HAP-1 (cell line): ENCODE measurements around the gene BMAL1.

Experiments used
- DNase-seq, 2 experiments: peaks; one replicate each; pipeline ENCODE4 v3.0.0-alpha.2; 2016 to 2020; ENCODE audit warnings: low spot score in 2 of 2
- H3K27me3 ChIP-seq: fragments of 250-450 bp; sonication (Bioruptor Pico); 2 replicates; pipeline ENCODE4 v1.5.1; 2020; ENCODE audit warnings: low read depth, mild to moderate bottlenecking, moderate library complexity
- H3K36me3 ChIP-seq: fragments of 250-450 bp; sonication (Bioruptor Pico); replicated peaks from 2 replicates; pipeline ENCODE4 v1.5.1; 2020; ENCODE audit warnings: mild to moderate bottlenecking
- H3K4me1 ChIP-seq: fragments of 250-450 bp; sonication (Bioruptor Pico); 2 replicates; pipeline ENCODE4 v1.5.1; 2020; ENCODE audit warnings: mild to moderate bottlenecking
- H3K4me3 ChIP-seq: fragments of 250-450 bp; sonication (Bioruptor Pico); 2 replicates; pipeline ENCODE4 v1.5.1; 2020; ENCODE audit warnings: mild to moderate bottlenecking, moderate library complexity
- H3K9me3 ChIP-seq: fragments of 250-450 bp; sonication (Bioruptor Pico); 2 replicates; pipeline ENCODE4 v1.5.1; 2020; ENCODE audit warnings: mild to moderate bottlenecking, moderate library complexity
- in situ Hi-C: fragments of 300-500 bp; cut with MboI; formaldehyde crosslinking; loops from 3 replicates; pipeline ENCODE4 v1.14.3; 2020; ENCODE audit warnings: low sequenced_read_pairs, inconsistent platforms, mixed read lengths

Gene BMAL1

GRCh38 chr11:13339195-13340153, 61.9 kb downstream of the BMAL1 start:
- H3K36me3 ChIP-seq = no peaks in the 10 kb centered on the region
- no peaks in the 10 kb centered on the region for H3K9me3 ChIP-seq
- H3K27me3 ChIP-seq = no peaks in the 10 kb centered on the region
- no peak overlapping the region for H3K4me3 ChIP-seq
- peaks cover 3% of the 10 kb centered on the region for H3K4me1 ChIP-seq
- DNase-seq = no peak
- in situ Hi-C loops = loop anchor here (10.0 kb wide), 2 partner anchors 125 to 375 kb away; no protein-coding TSS in a partner anchor

- Histone ChIP-seq H3K4me3 (no peak overlapping the region), H3K36me3 (no peaks in the 10 kb centered on the region), H3K9me3 (no peaks in the 10 kb centered on the region), H3K27me3 (no peaks in the 10 kb centered on the region), H3K4me1 (peaks cover 3% of the 10 kb centered on the region)
- no peak for DNase-seq
- in situ Hi-C loops = loop anchor here (10.0 kb wide), 2 partner anchors 126 to 376 kb away; no protein-coding TSS in a partner anchor
These were observed 63.4 kb downstream of the BMAL1 start for GRCh38 chr11:13341026-13341425.

GRCh38 chr11:13343067-13343466, 65.5 kb downstream of the BMAL1 start:
- Histone ChIP-seq H3K9me3 (no peaks in the 10 kb centered on the region), H3K27me3 (no peaks in the 10 kb centered on the region), H3K4me1 (peaks cover 2% of the 10 kb centered on the region), H3K36me3 (no peaks in the 10 kb centered on the region), H3K4me3 (no peak overlapping the region)
- in situ Hi-C loops = loop anchor here (10.0 kb wide), 2 partner anchors 128 to 378 kb away; no protein-coding TSS in a partner anchor
- DNase-seq = no peak

GRCh38 chr11:13343931-13344717, 66.5 kb downstream of the BMAL1 start:
- Histone ChIP-seq H3K4me1 (no peaks in the 10 kb centered on the region), H3K4me3 (no peak overlapping the region), H3K36me3 (no peaks in the 10 kb centered on the region), H3K9me3 (no peaks in the 10 kb centered on the region), H3K27me3 (no peaks in the 10 kb centered on the region)
- peak; percentile 58 to 82 for DNase-seq
- in situ Hi-C loops = loop anchor here (10.0 kb wide), 2 partner anchors 129 to 379 kb away; no protein-coding TSS in a partner anchor

GRCh38 chr11:13344818-13345217, 67.2 kb downstream of the BMAL1 start:
- in situ Hi-C loops = loop anchor here (10.0 kb wide), 2 partner anchors 130 to 380 kb away; no protein-coding TSS in a partner anchor
- H3K4me1 ChIP-seq = no peaks in the 10 kb centered on the region
- no peaks in the 10 kb centered on the region for H3K36me3 ChIP-seq
- H3K27me3 ChIP-seq = no peaks in the 10 kb centered on the region
- no peak for DNase-seq
- no peak overlapping the region for H3K4me3 ChIP-seq
- H3K9me3 ChIP-seq = no peaks in the 10 kb centered on the region

GRCh38 chr11:13346470-13346869, 68.9 kb downstream of the BMAL1 start:
- in situ Hi-C loops = loop anchor here (10.0 kb wide), 2 partner anchors 132 to 382 kb away; no protein-coding TSS in a partner anchor
- no peaks in the 10 kb centered on the region for H3K9me3 ChIP-seq
- no peaks in the 10 kb centered on the region for H3K4me1 ChIP-seq
- H3K27me3 ChIP-seq = no peaks in the 10 kb centered on the region
- H3K36me3 ChIP-seq = no peaks in the 10 kb centered on the region
- DNase-seq = no peak
- no peak overlapping the region for H3K4me3 ChIP-seq

- in situ Hi-C loops = loop anchor here (10.0 kb wide), 2 partner anchors 133 to 383 kb away; no protein-coding TSS in a partner anchor
- no peaks in the 10 kb centered on the region for H3K9me3 ChIP-seq
- no peaks in the 10 kb centered on the region for H3K27me3 ChIP-seq
- no peaks in the 10 kb centered on the region for H3K4me1 ChIP-seq
- no peak for DNase-seq
- H3K36me3 ChIP-seq = no peaks in the 10 kb centered on the region
- H3K4me3 ChIP-seq = no peak overlapping the region
These were observed 70.3 kb downstream of the BMAL1 start for GRCh38 chr11:13347901-13348300.

- no peaks in the 10 kb centered on the region for H3K36me3 ChIP-seq
- no peak overlapping the region for H3K4me3 ChIP-seq
- no peaks in the 10 kb centered on the region for H3K9me3 ChIP-seq
- in situ Hi-C loops = loop anchor here (10.0 kb wide), 2 partner anchors 134 to 384 kb away; no protein-coding TSS in a partner anchor
- H3K27me3 ChIP-seq = no peaks in the 10 kb centered on the region
- no peaks in the 10 kb centered on the region for H3K4me1 ChIP-seq
- DNase-seq = no peak
These were observed 70.7 kb downstream of the BMAL1 start for GRCh38 chr11:13348305-13348704.

GRCh38 chr11:13349046-13349445, 71.5 kb downstream of the BMAL1 start:
- Histone ChIP-seq H3K4me1 (no peaks in the 10 kb centered on the region), H3K9me3 (no peaks in the 10 kb centered on the region), H3K27me3 (no peaks in the 10 kb centered on the region), H3K4me3 (no peak overlapping the region), H3K36me3 (no peaks in the 10 kb centered on the region)
- DNase-seq = no peak
- in situ Hi-C loops = loop anchor here (10.0 kb wide), 2 partner anchors 134 to 384 kb away; no protein-coding TSS in a partner anchor

GRCh38 chr11:13349581-13349980, 72.0 kb downstream of the BMAL1 start:
- in situ Hi-C loops = loop anchor here (10.0 kb wide), 2 partner anchors 135 to 385 kb away; no protein-coding TSS in a partner anchor
- no peak for DNase-seq
- no peaks in the 10 kb centered on the region for H3K4me1 ChIP-seq
- H3K9me3 ChIP-seq = no peaks in the 10 kb centered on the region
- H3K36me3 ChIP-seq = no peaks in the 10 kb centered on the region
- H3K27me3 ChIP-seq = no peaks in the 10 kb centered on the region
- H3K4me3 ChIP-seq = no peak overlapping the region

- Histone ChIP-seq H3K4me3 (no peak overlapping the region), H3K9me3 (no peaks in the 10 kb centered on the region), H3K4me1 (no peaks in the 10 kb centered on the region), H3K27me3 (no peaks in the 10 kb centered on the region), H3K36me3 (no peaks in the 10 kb centered on the region)
- in situ Hi-C loops = no loop called here
- no peak for DNase-seq
These were observed 75.1 kb downstream of the BMAL1 start for GRCh38 chr11:13352711-13353110.

GRCh38 chr11:13354335-13354734, 76.7 kb downstream of the BMAL1 start:
- peak in 1 of 2 experiments; percentile 43 for DNase-seq
- no peaks in the 10 kb centered on the region for H3K4me1 ChIP-seq
- in situ Hi-C loops = no loop called here

GRCh38 chr11:13355191-13355590, 77.6 kb downstream of the BMAL1 start:
- Histone ChIP-seq H3K4me1 (no peaks in the 10 kb centered on the region), H3K27me3 (no peaks in the 10 kb centered on the region), H3K9me3 (no peaks in the 10 kb centered on the region), H3K36me3 (no peaks in the 10 kb centered on the region), H3K4me3 (no peak overlapping the region)
- DNase-seq = no peak
- in situ Hi-C loops = no loop called here

More at GRCh38 chr11:13354335-13354734, 76.7 kb downstream of the BMAL1 start:
- Histone ChIP-seq H3K9me3 (no peaks in the 10 kb centered on the region), H3K4me3 (no peak overlapping the region), H3K27me3 (no peaks in the 10 kb centered on the region), H3K36me3 (no peaks in the 10 kb centered on the region)
